Measurements from ENCODE around the gene NUP42. TPM values are rescaled to one million over a fixed set of nuclear protein-coding genes. Genes with fewer than 3 reads are reported as not detected.
A peak's percentile ranks its signal among the peaks of the same experiment; 100 is the strongest.

Gene NUP42
- total and polyA plus RNA-seq, 2 of the 13 experiments (the other 11 are each of a cell fraction or from before 2014, with no cell fraction given): 32.0 to 51.5 TPM

DNA sequence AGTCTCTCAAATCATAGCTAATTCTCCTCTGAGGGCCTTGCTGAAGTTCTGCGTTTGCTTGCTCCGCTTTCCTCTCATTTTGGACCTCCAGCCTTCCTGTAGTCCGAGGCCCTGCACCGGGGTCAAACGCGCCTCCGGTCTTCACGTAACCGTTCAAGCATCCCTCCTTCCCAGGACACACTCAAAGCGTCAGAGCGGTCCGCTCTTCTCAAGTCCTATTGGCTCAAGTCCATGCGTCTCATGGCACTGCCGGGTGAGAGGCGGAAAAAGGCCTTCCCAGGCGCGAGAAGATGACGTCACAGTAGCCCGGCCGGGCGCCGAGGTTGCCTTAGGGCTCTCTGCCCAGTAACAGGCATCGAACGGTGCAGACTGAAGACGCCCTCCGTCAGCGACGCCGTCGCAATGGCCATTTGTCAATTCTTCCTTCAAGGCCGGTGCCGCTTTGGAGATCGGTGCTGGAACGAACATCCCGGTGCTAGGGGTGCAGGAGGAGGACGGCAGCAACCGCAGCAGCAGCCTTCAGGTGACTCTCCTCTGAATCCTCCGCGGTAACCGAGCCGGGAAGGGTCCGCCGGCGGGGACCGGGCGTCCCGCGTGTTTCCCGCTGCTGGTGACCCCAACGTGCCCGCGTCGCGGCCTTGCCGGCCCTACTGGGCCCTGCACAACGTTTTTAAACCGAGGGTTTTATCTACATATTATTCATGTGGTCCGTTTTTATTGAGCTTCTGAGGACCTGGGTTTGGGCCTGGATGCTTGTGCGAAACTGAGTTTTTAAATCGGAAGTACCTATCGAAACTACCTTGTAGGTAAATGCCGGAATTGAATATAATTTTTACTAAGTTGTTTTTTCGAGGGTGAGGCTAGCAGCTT, at the start of gene NUP42 (continued):
- TF ChIP-seq, protein P1, sequence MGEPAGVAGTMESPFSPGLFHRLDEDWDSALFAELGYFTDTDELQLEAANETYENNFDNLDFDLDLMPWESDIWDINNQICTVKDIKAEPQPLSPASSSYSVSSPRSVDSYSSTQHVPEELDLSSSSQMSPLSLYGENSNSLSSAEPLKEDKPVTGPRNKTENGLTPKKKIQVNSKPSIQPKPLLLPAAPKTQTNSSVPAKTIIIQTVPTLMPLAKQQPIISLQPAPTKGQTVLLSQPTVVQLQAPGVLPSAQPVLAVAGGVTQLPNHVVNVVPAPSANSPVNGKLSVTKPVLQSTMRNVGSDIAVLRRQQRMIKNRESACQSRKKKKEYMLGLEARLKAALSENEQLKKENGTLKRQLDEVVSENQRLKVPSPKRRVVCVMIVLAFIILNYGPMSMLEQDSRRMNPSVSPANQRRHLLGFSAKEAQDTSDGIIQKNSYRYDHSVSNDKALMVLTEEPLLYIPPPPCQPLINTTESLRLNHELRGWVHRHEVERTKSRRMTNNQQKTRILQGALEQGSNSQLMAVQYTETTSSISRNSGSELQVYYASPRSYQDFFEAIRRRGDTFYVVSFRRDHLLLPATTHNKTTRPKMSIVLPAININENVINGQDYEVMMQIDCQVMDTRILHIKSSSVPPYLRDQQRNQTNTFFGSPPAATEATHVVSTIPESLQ (CRISPR knock-in tag; conservative IDR thresholded peaks at IDR 0.05): 0 out of 2 replicates have a peak, but pooled peaks have one; percentile 47
- TF ChIP-seq, protein P2, sequence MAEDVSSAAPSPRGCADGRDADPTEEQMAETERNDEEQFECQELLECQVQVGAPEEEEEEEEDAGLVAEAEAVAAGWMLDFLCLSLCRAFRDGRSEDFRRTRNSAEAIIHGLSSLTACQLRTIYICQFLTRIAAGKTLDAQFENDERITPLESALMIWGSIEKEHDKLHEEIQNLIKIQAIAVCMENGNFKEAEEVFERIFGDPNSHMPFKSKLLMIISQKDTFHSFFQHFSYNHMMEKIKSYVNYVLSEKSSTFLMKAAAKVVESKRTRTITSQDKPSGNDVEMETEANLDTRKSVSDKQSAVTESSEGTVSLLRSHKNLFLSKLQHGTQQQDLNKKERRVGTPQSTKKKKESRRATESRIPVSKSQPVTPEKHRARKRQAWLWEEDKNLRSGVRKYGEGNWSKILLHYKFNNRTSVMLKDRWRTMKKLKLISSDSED (CRISPR knock-in tag; IDR thresholded peaks at IDR 0.05): no peak
- TF ChIP-seq NFATC3 (CRISPR knock-in tag; IDR thresholded peaks at IDR 0.05) (peak; percentile 88; the same call in 1 of the 2 replicates), ZNF317 (CRISPR knock-in tag; IDR thresholded peaks at IDR 0.05) (0 out of 2 replicates have a peak, but pooled peaks have one; percentile 58), ATF7 (IDR thresholded peaks at IDR 0.05) (peak; percentile 100), ATF7 (CRISPR knock-in tag; IDR thresholded peaks at IDR 0.05) (peak; percentile 92), RXRB (CRISPR knock-in tag; IDR thresholded peaks at IDR 0.05; ENCODE audit: borderline replicate concordance) (peak; percentile 57; the same call in 1 of the 2 replicates), CREM (IDR thresholded peaks at IDR 0.05) (peak; percentile 99), CREM (CRISPR knock-in tag; IDR thresholded peaks at IDR 0.05) (peak; percentile 85), SMAD3 (CRISPR knock-in tag; IDR thresholded peaks at IDR 0.05) (peak; percentile 83; the same call in 1 of the 2 replicates), BRD4 (CRISPR knock-in tag; IDR thresholded peaks at IDR 0.05) (no peak; the same call in none of the 2 replicates), NFKB2 (CRISPR knock-in tag; IDR thresholded peaks at IDR 0.05; ENCODE audit: borderline replicate concordance) (peak; percentile 86), DNMT3B (CRISPR knock-in tag; conservative IDR thresholded peaks at IDR 0.05) (0 out of 2 replicates have a peak, but pooled peaks have one; percentile 15), ZNF530 (CRISPR knock-in tag; IDR thresholded peaks at IDR 0.05; ENCODE audit: low read depth) (no peak), SYNCRIP (IDR thresholded peaks at IDR 0.05; ENCODE audit: insufficient read depth, low read depth, low read length) (no peak), JUND (CRISPR knock-in tag; IDR thresholded peaks at IDR 0.05) (peak; percentile 63; the same call in 1 of the 2 replicates), SALL2 (CRISPR knock-in tag; IDR thresholded peaks at IDR 0.05) (no peak)
- TF ChIP-seq, protein P3, sequence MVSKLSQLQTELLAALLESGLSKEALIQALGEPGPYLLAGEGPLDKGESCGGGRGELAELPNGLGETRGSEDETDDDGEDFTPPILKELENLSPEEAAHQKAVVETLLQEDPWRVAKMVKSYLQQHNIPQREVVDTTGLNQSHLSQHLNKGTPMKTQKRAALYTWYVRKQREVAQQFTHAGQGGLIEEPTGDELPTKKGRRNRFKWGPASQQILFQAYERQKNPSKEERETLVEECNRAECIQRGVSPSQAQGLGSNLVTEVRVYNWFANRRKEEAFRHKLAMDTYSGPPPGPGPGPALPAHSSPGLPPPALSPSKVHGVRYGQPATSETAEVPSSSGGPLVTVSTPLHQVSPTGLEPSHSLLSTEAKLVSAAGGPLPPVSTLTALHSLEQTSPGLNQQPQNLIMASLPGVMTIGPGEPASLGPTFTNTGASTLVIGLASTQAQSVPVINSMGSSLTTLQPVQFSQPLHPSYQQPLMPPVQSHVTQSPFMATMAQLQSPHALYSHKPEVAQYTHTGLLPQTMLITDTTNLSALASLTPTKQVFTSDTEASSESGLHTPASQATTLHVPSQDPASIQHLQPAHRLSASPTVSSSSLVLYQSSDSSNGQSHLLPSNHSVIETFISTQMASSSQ (IDR thresholded peaks at IDR 0.05; ENCODE audit: low read depth): no peak
- TF ChIP-seq, protein P3 (CRISPR knock-in tag; IDR thresholded peaks at IDR 0.05; ENCODE audit: borderline replicate concordance): peak; percentile 83; the same call in 1 of the 2 replicates

Data from HepG2 (cell line).